SIG-M5 treated with dmso at 0.1 percent for 504 hours (cell line): ENCODE results near the gene PLA2G6.
"Not testable (repeated sequence)": the region's sequence is repeated elsewhere in the genome, so short reads cannot be mapped to it uniquely, and the experiment has no call there.

Experiments
- DNase-seq: peaks from one replicate; lab custom pipeline; 2025; ENCODE audit not compliant: unreplicated experiment; lab: John Stamatoyannopoulos, UW

The PLA2G6 gene

DNA sequence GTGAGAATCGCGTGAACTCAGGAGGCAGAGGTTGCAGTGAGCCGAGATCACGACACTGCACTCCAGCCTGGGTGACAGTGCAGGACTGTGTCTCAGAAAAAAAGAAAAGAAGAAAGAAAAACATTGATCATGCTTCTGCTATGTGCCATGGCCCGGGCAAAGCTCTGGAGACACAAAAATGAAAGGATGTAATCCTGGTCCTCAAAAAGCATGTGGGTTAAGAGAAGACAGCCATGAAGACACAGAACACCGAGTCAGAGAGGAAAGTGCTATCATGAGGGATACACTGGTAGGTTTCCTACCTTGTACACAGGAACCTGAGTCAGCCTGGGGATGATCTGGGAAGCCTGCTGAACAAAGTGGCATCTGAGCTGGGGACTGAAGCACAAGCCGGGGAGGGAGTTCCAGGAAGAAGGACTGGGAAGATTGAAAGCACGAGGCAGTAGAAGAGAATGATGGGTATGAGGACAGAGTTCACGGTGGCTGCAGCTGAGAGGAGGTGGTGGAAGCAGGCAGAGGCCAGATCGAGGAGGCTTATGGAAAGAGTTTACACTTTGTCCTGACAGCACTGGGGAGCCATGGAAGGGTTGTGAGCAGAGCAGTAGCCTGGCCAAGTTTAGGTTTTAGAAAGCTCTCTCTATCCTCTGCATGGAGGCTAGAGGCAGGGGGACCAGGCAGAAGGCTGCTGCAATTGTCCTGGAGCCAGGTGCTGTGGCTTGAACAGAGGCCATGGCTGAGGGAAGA is 10.3 kb upstream of the PLA2G6 start:
- DNase-seq, result no peak

DNA sequence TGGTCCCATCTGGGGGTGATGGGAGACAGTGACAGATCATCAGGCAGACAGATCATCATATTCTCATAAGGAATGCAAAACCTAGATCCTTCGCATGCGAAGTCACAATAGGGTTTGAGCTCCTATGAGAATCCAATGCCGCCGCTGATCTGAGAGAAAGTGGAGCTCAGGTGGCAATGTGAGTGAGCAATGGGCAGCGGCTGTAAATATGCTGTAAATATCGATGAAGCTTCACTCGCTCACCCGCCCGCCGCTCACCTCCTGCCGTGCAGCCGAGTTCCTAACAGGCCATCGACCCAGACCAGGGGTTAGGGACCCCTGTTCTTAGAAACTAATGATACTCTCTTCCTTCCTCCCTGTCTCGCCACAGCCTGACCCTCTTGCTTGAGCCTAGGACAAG is 9.4 kb upstream of the PLA2G6 start:
- no peak for DNase-seq

DNA sequence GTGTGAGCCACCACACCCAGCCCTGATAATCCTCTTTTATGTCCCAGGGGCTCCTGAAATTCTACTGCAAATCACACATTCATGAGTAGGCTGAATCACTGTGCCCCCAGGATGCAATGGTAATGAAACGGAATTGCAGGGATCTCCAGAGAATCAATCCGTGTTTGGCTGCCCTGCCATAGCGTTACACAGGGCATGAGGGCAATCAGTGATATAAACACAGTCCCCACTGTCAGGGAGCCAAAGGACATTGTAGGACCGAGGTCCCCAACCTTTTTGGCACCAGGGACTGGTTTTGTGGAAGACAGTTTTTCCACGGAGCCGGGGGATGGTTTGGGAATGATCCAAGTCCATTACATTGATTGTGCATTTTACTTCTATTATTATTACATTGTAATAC is 9.0 kb upstream of the PLA2G6 start:
- DNase-seq, result no peak

DNA sequence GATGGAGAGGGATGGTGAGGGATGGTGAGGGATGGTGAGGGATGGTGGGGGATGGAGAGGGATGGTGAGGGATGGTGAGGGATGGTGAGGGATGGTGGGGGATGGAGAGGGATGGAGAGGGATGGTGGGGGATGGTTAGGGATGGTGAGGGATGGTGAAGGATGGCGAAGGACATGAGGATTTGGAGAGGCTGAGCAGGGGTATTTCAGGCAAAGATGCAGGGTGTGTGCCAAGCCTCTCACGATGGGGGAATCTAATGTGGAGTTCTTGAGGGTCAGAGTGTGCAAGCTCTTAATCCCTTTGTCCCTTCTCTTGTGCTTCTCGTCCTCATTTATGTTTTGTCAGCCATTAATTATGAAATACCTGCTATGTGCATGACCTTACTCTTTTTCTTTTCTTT is 7.5 kb upstream of the PLA2G6 start:
- no peak for DNase-seq

DNA sequence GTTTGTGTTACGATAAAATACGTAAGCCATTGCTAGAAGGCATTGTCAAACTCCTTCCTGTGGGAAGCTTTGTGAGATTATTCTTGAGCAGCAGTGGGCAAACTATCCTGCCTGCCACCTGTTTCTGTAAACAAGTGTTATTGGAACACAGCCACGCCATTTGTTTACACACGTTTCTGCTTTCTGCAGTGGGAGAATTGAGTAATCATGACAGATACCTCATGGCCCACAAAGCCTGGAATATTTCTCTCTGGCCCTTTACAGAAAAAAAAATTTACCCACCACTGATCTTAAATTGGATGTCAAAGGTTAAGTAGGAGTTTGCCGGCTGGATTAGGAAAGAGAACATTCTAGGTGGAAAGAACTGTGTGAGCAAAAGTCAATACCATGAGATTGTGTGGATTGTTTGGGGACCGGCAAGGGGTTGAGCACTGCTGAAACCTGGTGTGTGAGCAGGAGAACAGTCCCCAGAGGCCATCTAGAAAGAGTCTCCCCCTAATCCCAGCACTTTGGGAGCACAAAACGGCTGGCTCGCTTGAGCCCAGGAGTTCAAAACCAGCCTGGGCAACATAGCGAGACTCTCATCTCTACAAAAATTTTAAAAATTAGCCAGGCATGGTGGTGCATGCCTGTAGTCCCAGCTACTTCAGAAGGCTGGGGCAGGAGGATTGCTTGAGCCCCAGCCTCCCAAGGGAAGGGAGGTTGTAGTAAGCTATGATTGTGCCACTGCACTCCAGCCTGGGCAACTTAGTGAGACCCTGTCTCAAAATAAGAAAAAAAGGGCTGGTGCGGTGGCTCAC is 6.0 kb upstream of the PLA2G6 start:
- DNase-seq, result no peak

DNA sequence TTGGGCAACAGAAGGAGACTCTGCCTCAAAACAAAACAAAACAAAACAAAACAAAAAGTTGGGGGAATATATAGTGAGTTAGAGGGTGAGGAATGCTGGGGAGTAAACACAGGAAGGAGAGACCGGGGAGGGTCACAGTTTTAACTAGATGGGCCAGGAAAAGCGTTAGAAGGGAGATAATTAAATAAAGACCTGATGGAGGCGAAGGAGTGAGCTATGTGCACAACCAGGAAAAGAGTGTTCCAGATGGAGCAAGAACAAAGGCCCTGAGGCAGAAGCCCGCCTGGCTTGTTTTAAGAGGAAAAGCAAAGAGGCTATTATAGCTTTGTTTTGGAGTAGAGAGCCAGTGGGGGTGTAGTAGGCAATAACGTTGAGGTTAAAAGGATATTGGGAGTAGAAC is 4.8 kb upstream of the PLA2G6 start:
- no peak for DNase-seq

DNA sequence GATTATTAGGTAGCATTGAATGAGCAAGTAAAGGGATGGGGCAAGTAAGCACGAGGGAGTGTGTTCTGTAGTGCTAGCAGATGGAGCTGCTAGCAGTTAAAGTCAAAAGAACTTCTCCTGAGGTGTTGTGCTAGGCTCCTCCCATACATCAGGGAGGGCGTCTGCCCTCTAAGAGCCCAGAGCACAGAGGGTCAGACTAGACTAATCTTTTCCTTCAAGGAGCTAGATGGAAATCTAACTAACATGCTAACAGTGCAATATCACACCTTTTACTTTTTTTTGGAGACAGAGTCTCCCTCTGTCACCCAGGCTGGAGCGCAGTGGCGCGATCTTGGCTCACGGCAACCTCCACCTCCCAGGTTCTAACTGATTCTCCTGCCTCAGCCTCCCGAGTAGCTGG is 3.2 kb upstream of the PLA2G6 start:
- DNase-seq, result no peak

DNA sequence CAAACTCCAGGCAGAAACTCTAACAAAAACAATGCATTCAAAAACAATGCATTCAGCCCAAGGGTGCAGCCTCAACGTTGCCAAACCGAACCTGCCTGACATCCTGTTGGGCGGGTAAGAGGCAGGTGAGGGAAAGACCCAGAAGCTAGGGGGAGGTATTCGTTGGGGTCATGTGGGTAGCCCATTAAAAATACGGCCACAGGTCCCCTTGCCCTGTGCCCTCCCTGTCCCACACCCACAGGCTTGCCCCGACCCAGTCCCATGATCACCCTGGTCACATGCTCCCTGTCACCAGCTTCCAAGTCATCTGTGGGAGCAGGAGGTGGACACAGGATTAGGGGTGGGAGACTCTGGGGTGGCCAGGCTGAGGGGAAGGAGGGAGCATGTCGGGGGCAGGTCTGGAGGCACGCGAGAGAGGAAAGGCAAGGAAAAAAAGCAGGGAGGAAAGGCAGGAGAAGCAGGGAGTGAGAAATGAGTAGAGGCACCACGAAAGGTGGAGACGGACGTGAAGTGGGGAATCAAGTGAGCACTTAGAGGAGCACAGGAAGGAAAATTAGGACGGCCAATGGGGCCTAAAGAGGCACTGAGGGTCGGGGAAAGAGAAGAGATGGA is 683 bp downstream of the PLA2G6 start:
- peak; percentile 12 for DNase-seq

DNA sequence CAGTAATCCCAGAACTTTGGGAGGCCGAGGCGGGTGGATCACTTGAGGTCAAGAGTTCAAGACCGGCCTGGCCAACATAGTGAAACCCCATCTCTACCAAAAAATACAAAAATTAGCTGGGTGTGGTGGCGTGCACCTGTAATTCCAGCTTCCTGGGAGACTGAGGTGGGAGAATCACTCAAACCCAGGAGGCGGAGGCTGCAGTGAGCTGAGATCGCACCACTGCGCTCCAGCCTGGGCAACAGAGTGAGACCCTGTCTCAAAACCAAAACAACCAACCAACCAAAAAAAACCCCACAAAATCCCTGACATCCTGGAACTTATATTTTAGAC is 3.1 kb downstream of the PLA2G6 start:
- DNase-seq, result not testable (repeated sequence)

DNA sequence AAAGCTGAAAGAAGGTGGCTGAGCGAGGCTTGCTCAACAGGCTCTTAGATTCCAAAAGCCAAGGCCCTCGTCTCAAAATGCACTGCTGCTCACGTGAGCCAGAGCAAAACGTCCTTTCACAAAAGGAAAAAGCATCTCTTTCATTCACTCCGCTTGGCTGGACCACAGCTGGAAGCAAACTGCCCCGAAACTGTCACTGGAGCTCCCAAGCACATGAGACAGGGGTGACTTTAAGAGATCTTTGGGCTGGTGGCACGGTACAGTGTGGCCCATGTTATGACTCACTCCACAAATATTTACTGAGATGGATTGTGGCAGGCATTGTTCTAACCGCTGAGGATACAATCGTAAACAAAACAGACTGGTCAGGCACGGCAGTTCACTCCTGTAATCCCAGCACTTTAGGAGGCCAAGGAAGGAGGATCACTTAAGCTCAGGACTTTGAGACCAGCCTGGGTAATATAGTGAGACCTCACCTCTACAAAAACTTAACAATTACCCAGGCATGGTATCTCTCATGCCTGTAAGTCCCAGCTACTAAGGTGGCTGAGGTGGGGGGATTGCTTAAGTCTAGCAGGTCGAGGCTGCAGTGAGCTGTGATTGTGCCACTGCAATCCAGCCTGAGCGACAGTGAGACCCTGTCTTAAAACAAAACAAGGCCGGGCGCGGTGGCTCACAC is 3.6 kb downstream of the PLA2G6 start:
- peak; percentile 46 for DNase-seq

DNA sequence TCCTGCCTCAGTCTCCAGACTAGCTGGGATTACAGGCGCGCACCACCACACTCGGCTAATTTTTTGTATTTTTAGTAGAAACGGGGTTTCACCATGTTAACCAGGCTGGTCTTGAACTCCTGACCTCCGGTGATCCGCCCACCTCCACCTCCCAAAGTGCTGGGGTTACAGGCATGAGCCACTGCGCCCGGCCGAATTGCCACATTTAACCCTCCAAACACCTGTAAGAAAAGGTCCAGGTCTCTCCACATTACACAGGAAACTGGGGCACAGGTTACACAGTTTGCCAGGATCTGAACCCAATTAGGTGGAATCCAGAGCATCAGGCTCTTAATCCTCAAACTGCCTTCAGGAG is 4.1 kb downstream of the PLA2G6 start:
- not testable (repeated sequence) for DNase-seq

DNA sequence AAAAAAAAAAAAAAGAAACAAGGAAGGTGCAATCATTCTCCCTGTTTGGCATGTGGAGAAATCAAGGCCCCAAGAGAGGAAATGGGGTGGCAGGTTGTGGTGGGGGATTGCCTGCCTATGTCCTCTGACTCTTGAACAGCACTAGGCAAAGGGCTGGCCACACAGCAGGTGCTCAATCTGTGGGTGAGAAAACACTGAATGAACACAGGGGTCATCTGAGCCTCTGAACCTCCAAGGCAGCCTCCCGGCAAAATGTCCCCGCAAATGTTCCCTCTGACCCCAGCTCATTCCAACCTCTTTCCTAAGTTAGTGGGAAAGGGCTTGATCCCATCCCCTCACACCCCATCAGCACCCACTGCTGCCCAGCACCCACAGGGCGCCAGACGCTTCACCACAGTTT is 4.6 kb downstream of the PLA2G6 start:
- DNase-seq, result no peak

DNA sequence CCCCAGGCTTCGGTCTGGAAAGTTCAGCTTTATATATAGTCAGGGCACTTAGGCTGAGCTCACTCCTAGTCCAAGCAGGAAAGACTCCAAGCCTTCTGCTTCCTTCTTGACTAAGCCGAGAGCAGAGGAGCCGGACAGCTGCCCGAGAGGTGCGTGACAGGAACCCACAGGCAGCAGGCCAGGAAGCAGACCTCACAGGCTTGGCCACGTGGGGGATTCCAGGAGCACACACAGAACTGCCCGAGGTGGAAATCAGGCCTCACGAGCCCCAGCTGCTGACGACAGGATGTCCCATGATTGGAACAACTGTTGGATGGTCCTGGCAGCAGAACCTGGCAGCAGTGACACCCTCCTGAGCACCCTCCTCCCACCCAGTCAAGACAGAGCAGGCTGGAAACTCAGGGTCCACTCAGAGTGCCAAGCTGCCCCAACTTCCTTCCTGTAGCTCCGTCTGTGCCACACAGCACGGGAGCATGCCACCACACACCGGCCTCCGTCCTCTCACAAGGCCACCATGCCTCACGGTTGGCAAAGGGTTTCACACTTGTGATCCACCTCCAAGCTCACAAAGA is 5.4 kb downstream of the PLA2G6 start:
- DNase-seq, result no peak

DNA sequence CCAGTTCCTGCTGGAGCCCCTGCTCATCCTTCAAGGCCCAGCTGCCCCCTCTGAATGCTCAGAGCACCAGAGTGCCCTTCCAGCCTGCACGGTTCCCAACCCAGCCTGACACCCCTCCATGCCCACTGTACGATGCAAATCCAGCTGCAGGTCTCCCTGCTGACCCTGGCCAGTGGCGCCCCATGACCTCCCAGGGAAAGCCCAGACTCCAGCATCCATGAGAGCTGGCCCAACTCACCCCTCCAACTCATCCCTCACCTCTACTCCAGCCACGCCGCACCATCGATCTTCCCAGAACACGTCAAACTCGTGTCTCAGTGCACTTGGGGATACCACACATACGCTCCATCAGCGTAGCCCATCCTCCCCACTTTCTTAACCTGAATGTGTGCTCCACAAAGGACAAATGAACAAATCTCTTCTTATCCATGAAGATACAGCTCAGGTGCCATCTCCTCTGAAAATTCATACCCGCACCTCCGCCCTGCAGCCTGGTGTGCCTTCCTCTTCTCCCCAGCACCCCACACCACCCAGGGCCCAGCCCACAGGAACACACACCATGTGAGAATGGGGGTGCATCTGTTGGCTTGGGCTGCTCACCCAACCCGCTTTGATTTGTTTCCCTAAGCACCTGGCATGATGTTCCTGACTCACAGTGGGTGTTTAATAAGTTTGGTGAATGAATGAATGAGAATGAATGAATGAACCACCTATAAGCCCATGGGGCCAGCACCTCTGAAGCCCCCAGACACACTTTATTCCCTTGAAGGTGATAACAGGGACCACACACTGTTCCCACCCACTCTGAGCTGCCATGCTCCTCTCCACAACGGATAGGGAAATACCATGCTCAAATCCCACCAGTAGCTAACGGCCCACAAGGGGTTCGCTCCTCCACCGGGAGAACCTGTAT is 6.2 kb downstream of the PLA2G6 start:
- no peak for DNase-seq

DNA sequence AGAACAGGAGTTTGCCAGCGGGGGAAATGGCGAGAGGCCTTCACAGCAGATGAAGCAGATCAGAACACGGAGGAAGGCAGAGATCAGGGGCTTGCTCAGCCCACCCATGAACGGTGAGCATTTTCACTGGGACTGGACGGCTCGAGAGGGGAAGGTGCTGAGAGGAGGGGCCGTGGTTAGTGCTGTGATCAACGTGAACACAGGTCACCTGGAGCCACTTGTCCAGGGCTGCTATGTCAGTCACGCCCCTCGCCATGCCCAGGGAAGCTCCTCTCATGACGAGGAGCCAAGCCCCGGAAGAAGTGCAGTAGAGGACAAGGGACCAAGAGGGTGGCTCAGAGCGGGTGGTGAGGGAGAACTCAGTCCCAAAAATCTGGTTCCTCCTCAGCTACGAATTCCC is 7.0 kb downstream of the PLA2G6 start:
- DNase-seq, result no peak

DNA sequence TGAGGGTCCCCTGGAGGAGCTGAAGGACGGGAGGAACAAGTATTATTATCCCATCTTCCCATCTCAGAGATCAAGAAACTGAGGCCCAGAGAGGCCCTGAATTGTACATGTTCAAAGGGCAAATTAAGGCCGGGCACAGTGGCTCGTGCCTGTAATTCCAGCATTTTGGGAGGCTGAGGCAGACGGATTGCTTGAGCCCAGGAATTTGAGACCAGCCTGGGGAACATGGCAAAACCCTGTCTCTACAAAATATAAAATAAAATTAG is 8.1 kb downstream of the PLA2G6 start:
- DNase-seq, result no peak

DNA sequence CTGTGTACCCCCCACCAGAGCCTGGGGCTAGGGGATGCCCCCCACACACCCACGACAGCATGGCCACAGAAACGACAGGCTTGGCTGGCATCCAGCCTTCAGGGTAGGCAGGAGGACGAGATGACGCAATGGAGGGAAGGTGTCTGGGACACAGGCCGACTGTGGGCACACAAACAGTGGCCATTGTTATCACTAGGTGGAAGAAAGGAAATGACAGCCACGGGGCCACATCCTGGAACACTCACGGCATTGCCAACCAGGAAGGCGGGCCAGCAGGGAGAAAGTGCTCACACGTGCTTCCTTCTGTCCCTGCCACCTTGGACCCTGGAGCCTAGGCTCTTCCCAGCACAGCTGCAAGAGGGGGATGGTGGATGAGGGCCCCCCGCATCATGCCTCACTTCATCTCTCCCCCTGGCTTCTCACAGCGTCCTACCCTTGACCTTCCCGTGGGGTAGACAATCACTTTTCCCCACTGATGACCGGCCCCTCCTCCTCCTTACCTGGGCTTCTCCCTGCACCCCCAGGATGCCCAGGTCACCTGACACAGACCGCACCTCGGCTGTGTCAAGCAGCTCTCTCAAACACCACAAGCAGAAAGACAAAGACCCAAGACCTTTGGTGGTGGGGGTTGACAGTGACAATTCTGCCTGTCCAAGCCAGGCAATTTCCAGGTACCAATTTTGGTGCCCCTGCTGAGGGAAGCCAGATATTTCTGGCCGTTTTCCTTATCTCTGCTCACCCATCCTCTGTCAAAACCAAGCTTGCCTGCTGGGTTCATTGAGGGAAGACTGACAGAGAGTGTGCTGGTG is 8.6 kb downstream of the PLA2G6 start:
- no peak for DNase-seq

DNA sequence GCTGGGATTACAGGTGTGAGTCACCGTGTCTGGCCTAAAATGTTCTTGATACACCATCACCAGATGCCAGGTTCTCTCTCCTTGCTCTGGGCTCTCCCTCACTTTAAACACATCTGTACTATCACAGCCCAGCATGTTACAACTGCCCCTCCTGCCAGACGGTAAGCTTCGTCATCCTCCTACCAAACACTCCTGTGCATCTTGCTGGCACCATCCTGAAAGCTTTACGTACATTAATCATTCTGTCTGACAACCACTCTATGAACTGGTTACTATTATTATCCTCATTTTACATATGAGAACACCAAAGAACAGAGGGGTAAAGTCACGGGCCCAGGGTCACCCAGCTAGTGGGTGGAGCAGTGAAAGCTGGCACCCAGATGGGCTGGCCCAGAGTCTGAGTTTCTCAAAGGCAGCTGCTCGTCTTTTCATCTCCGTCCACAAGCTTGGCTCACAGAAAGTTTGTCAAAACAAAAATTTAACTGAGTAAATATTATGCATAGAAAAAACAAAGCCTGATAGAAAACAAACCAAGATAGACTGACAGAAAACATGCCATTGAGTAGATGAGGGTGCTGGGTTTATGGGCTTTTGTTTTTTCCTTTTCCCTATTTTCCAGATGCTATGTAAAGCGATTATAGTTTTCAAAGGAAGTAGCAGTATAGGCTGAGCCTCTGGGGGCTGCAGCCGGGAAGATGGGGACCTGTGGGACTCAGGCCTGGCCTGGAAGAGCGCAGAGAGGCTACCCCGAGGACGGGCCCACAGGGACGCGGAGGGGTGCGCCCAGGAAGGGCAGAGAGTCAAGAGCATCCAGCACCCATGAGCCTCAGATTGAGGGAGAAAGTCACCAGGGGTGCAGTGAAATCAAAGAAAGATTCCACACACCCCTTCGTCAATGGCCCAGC is 9.5 kb downstream of the PLA2G6 start:
- no peak for DNase-seq

DNA sequence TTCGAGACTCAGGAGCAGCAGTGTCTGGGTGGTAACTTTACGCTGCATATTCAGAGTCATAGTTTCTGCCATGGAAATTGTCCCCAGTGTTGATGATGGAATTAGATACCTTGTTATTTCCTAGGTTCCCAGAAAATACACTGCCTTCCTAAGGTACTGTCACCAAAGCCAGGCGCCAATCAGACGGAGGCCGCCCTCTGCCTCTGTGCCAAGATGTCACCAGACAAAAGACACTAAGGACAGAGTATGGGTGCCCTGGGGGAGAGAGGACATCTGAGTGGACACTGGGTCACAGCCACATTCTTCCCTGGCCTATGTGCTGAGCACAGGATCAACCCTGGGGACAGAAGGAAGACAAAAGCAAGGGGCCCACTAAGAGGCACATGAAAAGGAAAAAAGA is 11.2 kb downstream of the PLA2G6 start:
- no peak for DNase-seq
